Sigmoid colon (tissue), 7 donors: Measurements from ENCODE around the gene RETN. TPM values are rescaled to one million over a fixed set of nuclear protein-coding genes. Genes with fewer than 3 reads are reported as not detected.

Source experiments
- DNase-seq: peaks from one replicate; pipeline ENCODE4 v3.0.0-alpha.2; 2019
- H3K27ac ChIP-seq, 4 donors: fragments of 200-600 bp; sonication (generic); one replicate each; pipeline ENCODE4 v1.5.1; 2016 to 2019; ENCODE audit warnings: mild to moderate bottlenecking in 1 of 4
- H3K27me3 ChIP-seq, 3 donors: fragments of 200-600 bp; sonication (generic); one replicate each; pipeline ENCODE4 v1.5.1; 2019; ENCODE audit warnings: mild to moderate bottlenecking in 1 of 3
- H3K36me3 ChIP-seq, 4 donors: fragments of 200-600 bp; sonication (generic); one replicate each; pipeline ENCODE4 v1.5.1; 2016 to 2019
- H3K4me1 ChIP-seq, 4 donors: fragments of 200-600 bp; sonication (generic); one replicate each; pipeline ENCODE4 v1.5.1; 2017 to 2019
- H3K4me3 ChIP-seq, 4 donors: fragments of 200-600 bp; sonication (generic); one replicate each; pipeline ENCODE4 v1.5.1; 2017 to 2019; ENCODE audit warnings: mild to moderate bottlenecking in 2 of 4, moderate library complexity in 1 of 4
- H3K9me3 ChIP-seq, 4 donors: fragments of 200-600 bp in 3 of 4; sonication (generic) in 3 of 4; one replicate each; pipeline versions ENCODE4 v1.5.1 to v1.6.1; 2013 to 2019
- CTCF ChIP-seq, 4 experiments: fragments of 450-650 bp in 3 of 4; fragments of 200-600 bp in 1 of 4; IDR thresholded peaks; one replicate each; pipeline ENCODE4 v1.5.1; 2016 to 2019; ENCODE audit warnings: antibody characterized with exemption in 4 of 4, mild to moderate bottlenecking in 3 of 4, moderate library complexity in 2 of 4
- EP300 ChIP-seq, 4 donors: sonication (generic); formaldehyde crosslinking; IDR thresholded peaks; one replicate each; pipeline ENCODE4 v1.6.1; 2017; ENCODE audit warnings: antibody characterized with exemption in 4 of 4
- POLR2A ChIP-seq, 2 donors: fragments of 450-650 bp; IDR thresholded peaks; one replicate each; pipeline ENCODE4 v1.6.1; 2016; ENCODE audit warnings: antibody characterized with exemption in 2 of 2, mild to moderate bottlenecking in 2 of 2, moderate library complexity in 2 of 2
- POLR2AphosphoS5 ChIP-seq, 4 donors: sonication (generic); formaldehyde crosslinking; IDR thresholded peaks; one replicate each; pipeline ENCODE4 v1.6.1; 2017; ENCODE audit warnings: antibody characterized with exemption in 4 of 4
- WGBS, 2 donors: extraction: QIAGEN DNeasy Blood & Tissue Kit; methylation state at CpG; one replicate each; pipeline ENCODE4 v1.1.7; 2013; 5-methylcytosine and 5-hydroxymethylcytosine counted together
- intact Hi-C: fragments of 100-400 bp; cut with DNase I; formaldehyde crosslinking; loops from one replicate; pipeline ENCODE4 v1.15.1; 2023
- polyA plus RNA-seq, 3 donors: library from polyadenylated mRNA; stranded (reverse); fragments of 200-250 nt; gene quantifications; one replicate each; pipeline ENCODE4 v1.2.3, GENCODE V29; 2013
- total RNA-seq, 4 donors: library from RNA; depleted of rRNA; stranded (reverse); fragments of >200 nt; gene quantifications; one replicate each; pipeline ENCODE4 v1.1.0, GENCODE V29; 2016
- donor health status: healthy with polysubstance abuse.
- donor health status: Bipolar disorder and iron deficiency.
- donor health status: healthy.

The RETN gene
- total and polyA plus RNA-seq, 7 donors, result 3.6 to 38.1 (median 8.6) TPM; not detected in 4

DNA sequence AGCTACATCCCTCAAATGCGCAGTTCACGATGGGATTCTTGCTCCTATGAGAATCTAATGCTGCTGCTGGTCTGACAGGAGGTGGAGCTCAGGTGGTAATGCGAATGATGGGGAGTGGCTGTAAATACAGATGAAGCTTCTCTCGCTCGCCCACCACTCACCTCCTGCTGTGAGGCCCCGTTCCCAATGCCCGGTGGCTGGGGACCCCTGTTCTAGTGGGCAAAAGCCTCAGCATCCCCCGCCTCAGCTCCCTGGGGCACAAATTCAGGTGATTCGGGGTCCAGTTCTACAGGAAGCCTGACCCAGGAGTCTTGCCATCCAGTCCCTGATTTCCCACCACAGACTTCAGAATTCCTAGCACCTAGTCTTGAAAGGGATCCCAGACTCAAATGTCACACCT, 3.7 kb downstream of the RETN start:
- H3K27me3 ChIP-seq, result peaks cover 0 to 58% (median 23%) of the 10 kb centered on the region in 3 donors
- no peak for DNase-seq
- 49 to 61% methylated on average over 9 of the region's 9 CpGs for WGBS, 2 donors
- intact Hi-C loops, result no loop called here
- H3K9me3 ChIP-seq, result no peaks in the 10 kb centered on the region
- H3K4me3 ChIP-seq, result no peak overlapping the region
- TF ChIP-seq CTCF (IDR thresholded peaks at IDR 0.05) (no peak), EP300 (IDR thresholded peaks at IDR 0.05) (no peak), POLR2AphosphoS5 (IDR thresholded peaks at IDR 0.05) (no peak), POLR2A (IDR thresholded peaks at IDR 0.05) (no peak)
- H3K36me3 ChIP-seq, result no peaks in the 10 kb centered on the region
- no peak overlapping the region for H3K27ac ChIP-seq
- H3K4me1 ChIP-seq, result no peaks in the 10 kb centered on the region

DNA sequence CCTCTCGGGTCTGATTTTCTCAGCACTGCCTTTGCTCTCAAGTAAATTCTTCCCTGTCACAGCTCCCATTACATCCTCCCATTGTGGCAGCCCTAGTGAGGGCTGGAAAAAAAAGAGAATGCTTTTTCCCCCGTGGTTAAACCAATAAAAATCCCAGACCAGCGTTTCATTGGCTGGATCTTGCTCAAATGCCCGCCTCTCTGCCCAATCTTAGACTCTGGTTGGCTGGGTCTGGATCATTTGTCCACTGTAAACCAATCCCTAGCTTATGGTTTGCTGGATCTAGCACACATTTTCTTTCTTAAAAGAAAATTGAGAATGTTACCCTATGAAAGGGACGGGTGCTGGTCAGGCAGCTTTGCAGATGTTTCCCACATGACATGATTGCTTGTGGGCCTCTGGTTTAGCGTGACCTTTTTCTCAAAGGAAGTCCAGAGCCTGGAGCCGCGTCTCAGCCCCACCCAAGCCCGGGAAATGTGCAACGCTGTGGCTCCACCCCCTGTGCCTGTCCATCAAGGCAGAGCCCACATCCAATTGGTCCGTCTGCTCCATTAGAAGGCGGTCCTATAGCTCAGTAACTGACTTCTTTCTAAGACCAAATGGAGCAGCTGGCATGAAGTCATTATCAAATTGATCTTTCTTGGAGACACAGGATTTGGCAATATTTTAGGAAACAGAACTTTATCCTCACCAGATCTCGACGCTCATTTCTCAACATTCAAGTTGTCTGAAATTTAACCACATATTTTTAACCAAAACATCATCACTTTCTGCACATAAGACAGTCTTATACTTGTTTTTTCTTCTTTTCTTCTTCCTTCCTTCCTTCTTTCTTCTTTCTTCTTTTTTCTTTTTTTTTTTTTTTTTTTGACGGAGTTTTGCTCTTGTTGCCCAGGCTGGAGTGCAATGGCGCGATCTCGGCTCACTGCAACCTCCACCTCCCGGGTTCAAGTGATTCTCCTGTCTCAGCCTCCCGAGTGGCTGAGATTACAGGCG, 5.5 kb downstream of the RETN start:
- H3K4me1 ChIP-seq, result no peaks in the 10 kb centered on the region
- WGBS, 2 donors, result 55 to 57% methylated on average over 21 of the region's 21 CpGs
- peaks cover 0 to 65% (median 29%) of the 10 kb centered on the region in 3 donors for H3K27me3 ChIP-seq
- TF ChIP-seq EP300 (IDR thresholded peaks at IDR 0.05) (no peak), POLR2AphosphoS5 (IDR thresholded peaks at IDR 0.05) (no peak), POLR2A (IDR thresholded peaks at IDR 0.05) (no peak), CTCF (IDR thresholded peaks at IDR 0.05) (no peak)
- H3K4me3 ChIP-seq, result no peak overlapping the region
- H3K27ac ChIP-seq, result no peak overlapping the region
- DNase-seq, result peak; percentile 83
- no peaks in the 10 kb centered on the region for H3K9me3 ChIP-seq
- H3K36me3 ChIP-seq, result no peaks in the 10 kb centered on the region
- intact Hi-C loops, result no loop called here

- Histone ChIP-seq H3K36me3 (no peaks in the 10 kb centered on the region), H3K27ac (no peak overlapping the region), H3K4me3 (peak overlapping the region in 1 of 4 donors; percentile 5), H3K4me1 (peaks cover 0 to 10% (median 3%) of the 10 kb centered on the region in 4 donors), H3K27me3 (peaks cover 0 to 59% (median 26%) of the 10 kb centered on the region in 3 donors), H3K9me3 (no peaks in the 10 kb centered on the region)
- no peak for DNase-seq
- WGBS, 2 donors, result 23 to 27% methylated on average over 7 of the region's 7 CpGs
- TF ChIP-seq POLR2AphosphoS5 (IDR thresholded peaks at IDR 0.05) (no peak), POLR2A (IDR thresholded peaks at IDR 0.05) (no peak), EP300 (IDR thresholded peaks at IDR 0.05) (no peak), CTCF (IDR thresholded peaks at IDR 0.05) (no peak)
- intact Hi-C loops, result no loop called here
Observed at GRCh38 chr19:7676376-7676775, 7.5 kb downstream of the RETN start.

GRCh38 chr19:7676854-7677253, 8.0 kb downstream of the RETN start, which contains the start of gene MCEMP1:
Gene MCEMP1 (plus strand): TSS chr19:7677090. CDS start chr19:7677121, 31 bp downstream.
- Histone ChIP-seq H3K4me3 (peak within 1 kb of the TSS in 1 of 4 donors; percentile 5), H3K36me3 (no peaks in the 10 kb centered on the region), H3K9me3 (no peaks in the 10 kb centered on the region), H3K4me1 (peaks cover 0 to 15% (median 7%) of the 10 kb centered on the region in 4 donors), H3K27ac (no peak within 1 kb of the TSS), H3K27me3 (peaks cover 0 to 54% (median 26%) of the 10 kb centered on the region in 3 donors)
- no peak for DNase-seq
- no peak for TF ChIP-seq EP300 (IDR thresholded peaks at IDR 0.05)
- TF ChIP-seq POLR2AphosphoS5 (IDR thresholded peaks at IDR 0.05), result no peak
- TF ChIP-seq CTCF (IDR thresholded peaks at IDR 0.05), result no peak
- TF ChIP-seq POLR2A (IDR thresholded peaks at IDR 0.05), result no peak
- WGBS, 2 donors, result 31 to 48% methylated on average over 10 of the region's 10 CpGs
- intact Hi-C loops, result no loop called here
